GM13977 (cell line): ENCODE measurements around the gene PRR5.

Experiments used
- DNase-seq: peaks from one replicate; pipeline ENCODE4 v3.0.0; 2012; ENCODE audit warnings: low spot score
- in situ Hi-C: fragments of 300-500 bp; cut with MboI; formaldehyde crosslinking; loops from one replicate; pipeline ENCODE4 v1.12.0; 2022; ENCODE audit warnings: low sequenced_read_pairs, low pct_unique_long_range_greater_than_20kb, mixed read lengths, inconsistent platforms; ENCODE audit not compliant: unreplicated experiment
- TF ChIP-seq, protein P1 (sequence below): IDR thresholded peaks from 2 replicates; pipeline ENCODE4 v1.5.1; 2012; ENCODE audit warnings: mild to moderate bottlenecking, control low read depth; ENCODE audit not compliant: insufficient read depth; ENCODE audit errors: extremely low read depth, missing control alignments

PRR5 gene

DNA sequence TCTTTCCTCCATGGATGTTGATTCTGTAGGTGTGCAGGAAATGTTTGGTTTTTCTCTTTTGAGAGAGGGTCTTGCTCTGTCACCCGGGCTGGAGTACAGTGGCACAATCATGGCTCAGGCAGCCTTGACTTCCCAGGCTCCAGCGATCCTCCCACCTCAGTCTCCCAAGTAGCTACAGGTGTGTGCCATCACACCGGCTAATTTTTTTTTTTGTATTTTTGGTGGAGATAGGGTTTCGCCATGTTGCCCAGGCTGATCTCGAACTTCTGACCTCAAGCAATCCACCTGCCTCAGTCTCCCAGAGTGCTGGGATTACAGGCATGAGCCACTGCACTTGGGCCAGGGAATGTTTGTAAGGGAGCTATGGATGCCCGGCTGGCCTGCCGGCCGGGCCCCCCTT, 4.5 kb downstream of the PRR5 start:
- TF ChIP-seq, protein P1, sequence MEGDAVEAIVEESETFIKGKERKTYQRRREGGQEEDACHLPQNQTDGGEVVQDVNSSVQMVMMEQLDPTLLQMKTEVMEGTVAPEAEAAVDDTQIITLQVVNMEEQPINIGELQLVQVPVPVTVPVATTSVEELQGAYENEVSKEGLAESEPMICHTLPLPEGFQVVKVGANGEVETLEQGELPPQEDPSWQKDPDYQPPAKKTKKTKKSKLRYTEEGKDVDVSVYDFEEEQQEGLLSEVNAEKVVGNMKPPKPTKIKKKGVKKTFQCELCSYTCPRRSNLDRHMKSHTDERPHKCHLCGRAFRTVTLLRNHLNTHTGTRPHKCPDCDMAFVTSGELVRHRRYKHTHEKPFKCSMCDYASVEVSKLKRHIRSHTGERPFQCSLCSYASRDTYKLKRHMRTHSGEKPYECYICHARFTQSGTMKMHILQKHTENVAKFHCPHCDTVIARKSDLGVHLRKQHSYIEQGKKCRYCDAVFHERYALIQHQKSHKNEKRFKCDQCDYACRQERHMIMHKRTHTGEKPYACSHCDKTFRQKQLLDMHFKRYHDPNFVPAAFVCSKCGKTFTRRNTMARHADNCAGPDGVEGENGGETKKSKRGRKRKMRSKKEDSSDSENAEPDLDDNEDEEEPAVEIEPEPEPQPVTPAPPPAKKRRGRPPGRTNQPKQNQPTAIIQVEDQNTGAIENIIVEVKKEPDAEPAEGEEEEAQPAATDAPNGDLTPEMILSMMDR: no peak
- DNase-seq: no peak
- in situ Hi-C loops: no loop called here

DNA sequence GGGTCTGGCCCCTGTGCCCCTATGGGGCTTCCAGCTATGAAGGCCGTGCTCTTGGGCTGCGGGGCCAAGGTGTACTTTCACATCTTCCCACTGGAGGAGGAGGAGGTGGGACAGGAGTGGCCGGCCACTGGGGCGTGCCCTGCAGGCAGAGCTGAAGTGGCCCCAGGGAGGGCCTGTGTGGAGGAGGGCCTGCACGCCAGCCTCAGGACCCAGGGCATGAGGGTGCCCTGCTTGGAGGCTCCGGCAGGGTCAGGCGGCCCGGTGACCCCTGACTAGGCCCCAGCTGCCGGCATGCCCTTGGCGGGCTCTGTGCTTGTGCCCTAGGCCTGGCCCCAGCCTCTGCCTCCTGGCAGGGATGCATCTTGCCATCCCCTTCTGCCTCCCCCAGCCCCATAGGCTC, 5.2 kb downstream of the PRR5 start:
- TF ChIP-seq, protein P1: no peak
- DNase-seq: no peak
- in situ Hi-C loops: no loop called here

DNA sequence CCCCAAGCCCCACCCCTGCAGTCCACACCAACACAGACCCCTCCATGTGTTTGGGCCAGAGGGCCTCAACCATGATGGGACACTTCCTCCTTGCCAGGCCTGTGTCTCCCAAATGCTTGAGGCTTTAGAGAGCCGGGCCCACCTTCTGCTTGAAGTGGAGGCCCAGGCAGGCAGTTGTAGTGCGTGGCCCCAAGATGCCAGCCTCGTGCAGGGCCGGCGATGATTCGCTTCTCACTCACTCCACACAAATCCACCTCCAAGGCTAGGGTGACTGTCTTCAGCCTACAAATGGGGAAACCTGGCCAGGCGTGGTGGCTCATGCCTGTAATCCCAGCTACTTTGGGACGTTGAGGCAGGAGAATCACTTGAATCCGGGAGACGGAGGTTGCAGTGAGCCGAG, 5.7 kb downstream of the PRR5 start:
- DNase-seq: no peak
- TF ChIP-seq, protein P1: no peak
- in situ Hi-C loops: no loop called here

DNA sequence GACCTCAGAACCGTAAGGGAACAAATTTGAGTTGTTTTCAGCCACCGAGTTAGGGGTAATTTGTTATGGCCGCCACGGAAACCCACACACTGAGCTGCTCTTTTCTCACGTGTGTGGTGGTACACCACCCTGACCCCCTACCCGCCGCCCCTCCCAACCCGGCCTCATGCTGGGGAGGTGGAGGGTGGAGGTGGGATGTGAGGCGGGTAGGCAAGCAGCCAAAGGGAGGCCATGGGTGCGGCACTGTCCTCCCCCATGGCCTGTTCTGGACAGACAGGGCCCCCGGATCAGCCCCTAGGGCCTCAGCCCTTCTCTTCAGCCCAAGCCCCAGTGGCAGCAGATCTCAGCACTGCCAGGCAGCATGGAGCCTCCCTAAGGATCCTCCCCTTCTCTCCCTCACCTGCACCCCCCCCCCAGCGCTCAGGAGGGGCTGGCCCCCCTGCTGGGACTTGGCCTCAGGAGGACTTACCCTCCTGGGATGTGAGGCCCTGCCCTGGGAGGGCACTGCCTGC, 7.9 kb downstream of the PRR5 start:
- TF ChIP-seq, protein P1: no peak
- in situ Hi-C loops: no loop called here

DNA sequence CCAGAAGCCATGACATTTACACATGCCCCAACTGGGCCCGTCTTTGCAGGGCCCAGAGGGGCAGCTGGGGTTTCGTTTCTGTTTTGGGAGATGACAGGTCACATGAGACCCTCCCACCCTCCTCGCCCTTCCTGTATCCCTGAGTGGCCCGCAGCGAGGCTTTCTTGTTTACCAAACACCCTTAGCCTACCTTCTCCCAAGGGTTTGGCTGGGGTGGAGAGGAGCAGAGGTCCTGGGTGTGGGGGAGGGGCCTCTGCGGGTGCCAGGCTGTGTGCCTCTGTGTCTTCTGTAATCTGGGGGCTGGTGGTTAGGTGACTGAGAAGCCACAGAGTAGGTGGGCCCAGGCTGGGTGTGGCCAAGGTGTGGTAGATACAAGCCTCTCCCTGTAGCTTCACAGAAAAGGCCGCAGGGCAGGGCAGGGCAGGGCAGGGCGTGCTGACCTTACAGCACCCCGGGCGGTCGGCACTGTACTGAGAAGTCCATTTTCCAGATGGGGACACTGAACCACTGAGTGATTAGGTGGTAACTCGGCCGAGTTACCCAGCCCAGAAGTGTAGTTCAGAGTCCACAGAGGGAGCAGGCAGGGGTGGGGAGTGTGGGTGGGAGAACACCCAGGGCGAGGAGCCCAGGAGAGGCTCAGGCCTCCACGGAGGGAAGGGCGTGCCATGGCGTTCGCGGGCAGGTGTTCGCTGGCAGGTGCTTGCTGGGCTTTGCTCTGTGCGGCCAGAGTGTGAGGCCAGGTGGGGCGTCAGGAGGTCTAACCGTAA, 8.7 kb downstream of the PRR5 start:
- DNase-seq: peak; percentile 60
- in situ Hi-C loops: no loop called here
- TF ChIP-seq, protein P1: no peak

More for the DNA sequence above, 7.9 kb downstream of the PRR5 start:
- DNase-seq: no peak

DNA sequence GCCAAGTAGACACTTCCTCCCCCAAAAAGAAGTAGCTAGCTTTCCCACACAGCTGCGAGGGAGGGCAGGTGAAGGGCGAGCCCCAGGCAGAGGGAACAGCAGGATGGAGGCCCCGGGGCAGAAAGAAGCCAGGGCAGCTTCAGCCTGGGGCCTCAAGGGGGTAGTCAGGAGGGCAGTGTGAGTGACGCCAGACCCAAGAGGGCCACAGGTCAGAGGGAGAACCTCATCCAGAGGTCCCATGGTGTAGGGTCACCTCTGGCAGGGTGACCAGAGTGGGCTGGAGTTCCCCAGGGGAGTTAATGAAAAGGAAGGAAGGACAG, 9.2 kb downstream of the PRR5 start:
- in situ Hi-C loops: no loop called here
- no peak for DNase-seq

More for the DNA sequence above, 9.2 kb downstream of the PRR5 start:
- TF ChIP-seq, protein P1: no peak
